Ectodermal cell (in vitro differentiated cells): Measurements from ENCODE around the gene LRRC66.

Experiments
- H3K27ac ChIP-seq: 2 replicates; pipeline ENCODE4 v1.7.0; 2013; ENCODE audit warnings: mild to moderate bottlenecking, low read depth, low read length; ENCODE audit not compliant: insufficient read depth, poor library complexity, severe bottlenecking
- H3K27me3 ChIP-seq: 2 replicates; pipeline ENCODE4 v1.7.0; 2013; ENCODE audit warnings: mild to moderate bottlenecking, low read length; ENCODE audit not compliant: insufficient read depth, control insufficient read depth, poor library complexity, severe bottlenecking
- H3K36me3 ChIP-seq: one replicate; pipeline ENCODE4 v1.7.0; 2013; ENCODE audit warnings: low read length; ENCODE audit not compliant: control insufficient read depth, insufficient read depth
- H3K4me1 ChIP-seq: one replicate; pipeline ENCODE4 v1.7.0; 2013; ENCODE audit warnings: low read length; ENCODE audit not compliant: control insufficient read depth, insufficient read depth
- H3K4me3 ChIP-seq: 2 replicates; pipeline ENCODE4 v1.7.0; 2013; ENCODE audit warnings: low read depth, low read length, control low read depth; ENCODE audit not compliant: insufficient read depth
- H3K9me3 ChIP-seq: 2 replicates; pipeline ENCODE4 v1.7.0; 2013; ENCODE audit warnings: mild to moderate bottlenecking, low read length, moderate library complexity; ENCODE audit not compliant: control insufficient read depth
- WGBS, 2 experiments: methylation state at CpG; one replicate each; pipeline ENCODE4 v1.1.7; 2013; ENCODE audit warnings: missing lambda C conversion rate in 2 of 2; 5-methylcytosine and 5-hydroxymethylcytosine counted together

LRRC66 gene

DNA sequence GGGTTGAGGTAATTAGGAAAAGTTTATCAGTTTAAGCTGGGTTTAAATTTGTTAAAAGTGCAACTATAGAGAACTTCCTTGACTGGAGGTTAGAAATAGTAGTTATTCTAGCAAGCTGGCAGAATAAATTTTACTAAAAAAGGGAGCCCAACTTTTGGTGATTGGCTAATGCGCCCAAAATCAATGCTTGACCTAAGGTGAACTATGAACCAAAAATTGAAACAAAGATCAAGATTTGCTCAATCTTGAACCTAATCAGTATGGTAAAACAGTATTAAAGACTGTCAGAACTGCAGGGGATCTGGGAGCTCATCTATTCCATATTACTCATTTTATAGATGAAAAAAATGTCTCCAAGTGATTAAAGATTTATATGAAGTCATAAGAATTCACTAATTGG lies 24.9 kb upstream of the LRRC66 start:
- WGBS, 2 experiments, result 93 to 100% methylated on average over 1 of the region's 1 CpG
- no peaks in the 10 kb centered on the region for H3K36me3 ChIP-seq

DNA sequence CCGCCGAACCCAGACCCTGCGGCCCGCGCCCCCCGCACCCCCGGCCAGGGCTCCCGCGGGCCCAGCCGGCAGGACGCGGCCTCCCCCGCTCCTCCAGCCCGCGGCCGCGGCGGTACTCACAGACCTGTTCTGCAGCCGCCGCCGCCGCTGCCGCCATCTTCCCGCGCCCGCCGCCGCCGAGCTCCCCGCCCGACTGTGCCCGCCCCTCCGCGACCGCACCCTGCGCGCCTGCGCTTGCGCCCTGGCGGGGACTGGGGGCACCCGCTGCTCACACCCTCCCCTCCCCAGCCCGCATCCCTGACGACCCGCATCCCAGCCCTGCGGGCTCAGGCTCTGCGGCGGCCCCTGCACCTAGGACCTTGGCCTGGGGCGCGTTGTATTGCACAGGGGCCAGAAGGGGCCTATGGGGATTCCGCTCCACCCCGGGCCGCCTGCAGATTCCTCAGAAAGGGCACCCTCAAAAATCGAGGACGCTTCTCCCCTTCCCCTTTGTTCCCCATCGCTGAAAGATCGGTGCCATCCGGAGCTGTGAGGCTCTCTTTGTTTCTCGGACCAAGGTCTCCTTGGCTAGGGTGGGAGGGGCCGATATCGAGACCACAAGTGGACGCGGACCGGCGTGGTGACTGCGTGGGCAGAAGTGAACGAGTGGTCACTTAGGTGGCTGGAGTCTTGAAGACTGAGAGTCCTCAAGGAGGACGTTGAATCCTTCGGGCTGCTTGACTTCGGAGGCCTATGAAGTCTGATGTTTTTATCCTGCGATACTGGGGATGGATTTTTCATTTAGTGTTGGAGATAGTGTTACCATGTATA lies 18.1 kb upstream of the LRRC66 start, which contains the start of gene SGCB:
SGCB (minus strand) TSS at position 197 of the 810 bp plus-strand sequence; CDS start at position 157, 40 bp downstream.
- Histone ChIP-seq H3K36me3 (peaks cover 6% of the 10 kb centered on the region), H3K9me3 (no peaks in the 10 kb centered on the region), H3K4me3 (peak within 1 kb of the TSS; percentile 83), H3K4me1 (peaks cover 14% of the 10 kb centered on the region), H3K27ac (peak within 1 kb of the TSS; percentile 44), H3K27me3 (peaks cover 6% of the 10 kb centered on the region)
- WGBS, 2 experiments, result 7% methylated on average over 70 of the region's 70 CpGs

More for the DNA sequence above, 24.9 kb upstream of the LRRC66 start:
- no peaks in the 10 kb centered on the region for H3K9me3 ChIP-seq
- no peak overlapping the region for H3K4me3 ChIP-seq
- H3K4me1 ChIP-seq, result no peaks in the 10 kb centered on the region
- H3K27me3 ChIP-seq, result peaks cover 6% of the 10 kb centered on the region
- H3K27ac ChIP-seq, result no peak overlapping the region

GRCh38 chr4:52037689-52038102 lies 17.5 kb upstream of the LRRC66 start:
- no peak overlapping the region for H3K27ac ChIP-seq
- no peaks in the 10 kb centered on the region for H3K9me3 ChIP-seq

GRCh38 chr4:52036886-52037530 lies 16.8 kb upstream of the LRRC66 start:
- Histone ChIP-seq H3K27me3 (peaks cover 6% of the 10 kb centered on the region), H3K9me3 (no peaks in the 10 kb centered on the region), H3K27ac (no peak overlapping the region), H3K4me3 (peak overlapping the region; percentile 83), H3K36me3 (peaks cover 6% of the 10 kb centered on the region), H3K4me1 (peaks cover 14% of the 10 kb centered on the region)
- 82 to 90% methylated on average over 4 to 6 of the region's 7 CpGs for WGBS, 2 experiments

More at GRCh38 chr4:52037689-52038102, 17.5 kb upstream of the LRRC66 start:
- Histone ChIP-seq H3K4me1 (peaks cover 14% of the 10 kb centered on the region), H3K4me3 (peak overlapping the region; percentile 83), H3K36me3 (peaks cover 6% of the 10 kb centered on the region), H3K27me3 (peaks cover 6% of the 10 kb centered on the region)
- 0% methylated on average over 25 of the region's 25 CpGs for WGBS, 2 experiments

- Histone ChIP-seq H3K36me3 (peaks cover 6% of the 10 kb centered on the region), H3K27me3 (peaks cover 6% of the 10 kb centered on the region), H3K4me1 (peaks cover 14% of the 10 kb centered on the region), H3K9me3 (no peaks in the 10 kb centered on the region), H3K27ac (no peak overlapping the region), H3K4me3 (no peak overlapping the region)
- WGBS, 2 experiments, result 100% methylated on average over 2 of the region's 2 CpGs; no CpG with 5 or more reads in 1 of the 2 experiments
Measured at GRCh38 chr4:52035190-52035589, 15.0 kb upstream of the LRRC66 start.

DNA sequence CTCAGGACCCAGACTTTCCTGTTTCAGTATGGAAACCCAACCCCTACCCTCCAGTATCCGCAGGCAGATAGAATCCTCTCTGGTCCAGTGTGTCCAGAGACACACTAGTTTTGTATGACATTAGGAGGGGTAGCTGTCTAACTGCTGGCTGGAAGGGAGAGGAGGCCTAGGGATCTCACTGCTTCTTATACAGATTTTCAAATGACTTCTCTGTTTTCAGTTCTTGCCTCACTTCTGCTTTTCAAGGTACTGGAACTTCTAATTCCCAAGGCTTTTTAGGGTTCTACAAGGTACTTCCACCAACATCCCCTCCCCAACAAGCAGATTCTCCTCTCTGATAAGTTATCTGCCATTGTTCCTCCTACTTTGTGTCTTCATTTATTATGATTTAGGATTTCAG lies 11.8 kb upstream of the LRRC66 start:
- 92% methylated on average over 1 of the region's 1 CpG; no CpG with 5 or more reads in 1 of the 2 experiments for WGBS, 2 experiments
- Histone ChIP-seq H3K4me3 (no peak overlapping the region), H3K27me3 (no peaks in the 10 kb centered on the region), H3K36me3 (peaks cover 18% of the 10 kb centered on the region), H3K9me3 (no peaks in the 10 kb centered on the region), H3K27ac (no peak overlapping the region), H3K4me1 (peaks cover 12% of the 10 kb centered on the region)

DNA sequence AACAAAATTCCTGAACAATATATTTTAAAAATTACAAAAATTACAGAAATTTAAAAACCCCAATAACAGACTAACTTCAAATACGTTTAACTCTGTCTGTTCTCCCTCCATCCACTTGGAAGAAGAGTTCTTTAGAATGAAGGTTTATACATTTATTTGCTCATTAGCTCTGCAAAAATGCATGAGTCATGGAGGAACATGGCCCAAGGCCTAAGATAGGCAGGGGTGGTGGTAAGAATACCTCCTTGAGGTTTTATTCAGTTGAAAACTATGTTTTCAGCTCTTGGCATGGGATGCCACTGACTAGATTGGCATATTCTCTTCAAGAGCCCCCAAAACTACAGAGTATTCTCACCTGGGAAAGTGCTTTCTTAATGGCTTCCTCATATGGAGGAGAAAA lies 8.8 kb upstream of the LRRC66 start:
- Histone ChIP-seq H3K36me3 (peaks cover 23% of the 10 kb centered on the region), H3K4me1 (no peaks in the 10 kb centered on the region), H3K27ac (no peak overlapping the region), H3K9me3 (no peaks in the 10 kb centered on the region), H3K4me3 (no peak overlapping the region), H3K27me3 (no peaks in the 10 kb centered on the region)
- 100% methylated on average over 1 of the region's 1 CpG; no CpG with 5 or more reads in 1 of the 2 experiments for WGBS, 2 experiments

DNA sequence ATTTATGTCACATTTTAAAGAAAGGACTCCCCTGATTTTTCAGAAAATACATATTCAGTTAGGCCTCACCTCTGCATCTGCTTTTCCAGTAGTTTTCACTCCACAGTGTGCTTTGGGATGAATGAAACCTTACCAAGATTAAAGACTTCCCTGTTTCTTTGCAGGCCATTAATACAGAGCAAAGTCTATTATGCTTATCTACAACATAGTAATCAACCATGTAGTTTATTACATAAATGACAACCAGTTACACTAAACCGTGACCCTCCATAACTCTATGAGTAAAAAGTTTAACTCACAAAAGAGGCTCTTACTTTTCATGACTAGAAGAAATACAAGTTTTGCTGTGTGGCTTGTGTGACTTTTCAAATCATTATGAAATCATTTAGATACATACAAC lies 2.3 kb downstream of the LRRC66 start:
- WGBS, 2 experiments, result 0% methylated on average over 1 of the region's 1 CpG; no CpG with 5 or more reads in 1 of the 2 experiments
- peaks cover 5% of the 10 kb centered on the region for H3K4me1 ChIP-seq
- H3K4me3 ChIP-seq, result no peak overlapping the region
- no peaks in the 10 kb centered on the region for H3K9me3 ChIP-seq
- H3K27ac ChIP-seq, result no peak overlapping the region
- H3K36me3 ChIP-seq, result peaks cover 6% of the 10 kb centered on the region
- no peaks in the 10 kb centered on the region for H3K27me3 ChIP-seq

DNA sequence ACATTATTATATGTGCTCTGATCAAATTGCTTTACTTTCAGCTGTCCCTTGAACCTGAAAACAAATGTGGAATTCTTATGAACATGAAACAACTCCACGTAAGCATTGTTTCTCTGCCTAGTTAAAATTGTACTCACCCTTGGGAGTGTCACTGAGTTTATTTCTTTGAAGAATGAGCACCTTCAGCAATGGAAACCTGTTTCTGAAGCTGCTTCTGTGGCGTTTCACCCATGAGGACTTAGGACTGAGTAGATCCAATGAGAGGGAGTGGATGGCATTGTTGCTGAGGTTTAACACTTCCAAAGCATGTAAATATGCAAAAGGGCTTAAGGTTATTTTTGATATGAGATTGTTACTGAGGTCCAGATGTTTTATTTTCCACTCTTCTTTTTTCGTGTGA lies 3.2 kb downstream of the LRRC66 start:
- no peak overlapping the region for H3K27ac ChIP-seq
- no peaks in the 10 kb centered on the region for H3K9me3 ChIP-seq
- H3K4me1 ChIP-seq, result peaks cover 5% of the 10 kb centered on the region
- WGBS, 2 experiments, result 90 to 93% methylated on average over 3 of the region's 3 CpGs
- H3K36me3 ChIP-seq, result no peaks in the 10 kb centered on the region
- no peaks in the 10 kb centered on the region for H3K27me3 ChIP-seq
- H3K4me3 ChIP-seq, result no peak overlapping the region

GRCh38 chr4:52015366-52015765 lies 4.8 kb downstream of the LRRC66 start:
- Histone ChIP-seq H3K36me3 (no peaks in the 10 kb centered on the region), H3K9me3 (no peaks in the 10 kb centered on the region), H3K4me1 (peaks cover 5% of the 10 kb centered on the region), H3K27me3 (no peaks in the 10 kb centered on the region), H3K4me3 (no peak overlapping the region), H3K27ac (peak overlapping the region; percentile 47)
- WGBS, 2 experiments, result 67 to 73% methylated on average over 5 to 6 of the region's 7 CpGs
